ENCODE results near the gene RBAK. TPM values are rescaled to one million over a fixed set of nuclear protein-coding genes. Genes with fewer than 3 reads are reported as not detected.
"Not testable (repeated sequence)": the region's sequence is repeated elsewhere in the genome, so short reads cannot be mapped to it uniquely, and the experiment has no call there.

The RBAK gene
- total RNA-seq, 1 donor from 2014 or later, result 5.9 TPM

GRCh38 chr7:5063698-5064097, 18.0 kb downstream of the RBAK start:
- H3K4me3 ChIP-seq (ENCODE audit: low read depth, low read length), result no peak overlapping the region
- no peak for TF ChIP-seq CTCF (conservative IDR thresholded peaks at IDR 0.05; ENCODE audit: low read depth, low read length)
- DNase-seq (ENCODE audit: low read depth), result no peak

- DNase-seq (ENCODE audit: low read depth), result no peak
- no peak for TF ChIP-seq CTCF (conservative IDR thresholded peaks at IDR 0.05; ENCODE audit: low read depth, low read length)
- no peak overlapping the region for H3K4me3 ChIP-seq (ENCODE audit: low read depth, low read length)
These were observed 18.9 kb downstream of the RBAK start for GRCh38 chr7:5064391-5065106.

GRCh38 chr7:5065107-5065407, 19.4 kb downstream of the RBAK start:
- TF ChIP-seq CTCF (conservative IDR thresholded peaks at IDR 0.05; ENCODE audit: low read depth, low read length), result no peak
- H3K4me3 ChIP-seq (ENCODE audit: low read depth, low read length), result no peak overlapping the region

GRCh38 chr7:5068521-5068920, 22.9 kb downstream of the RBAK start:
- no peak overlapping the region for H3K4me3 ChIP-seq (ENCODE audit: low read depth, low read length)
- no peak for DNase-seq (ENCODE audit: low read depth)
- no peak for TF ChIP-seq CTCF (conservative IDR thresholded peaks at IDR 0.05; ENCODE audit: low read depth, low read length)

More at GRCh38 chr7:5065107-5065407, 19.4 kb downstream of the RBAK start:
- DNase-seq (ENCODE audit: low read depth), result no peak

- no peak for TF ChIP-seq CTCF (conservative IDR thresholded peaks at IDR 0.05; ENCODE audit: low read depth, low read length)
- H3K4me3 ChIP-seq (ENCODE audit: low read depth, low read length), result no peak overlapping the region
- no peak for DNase-seq (ENCODE audit: low read depth)
These were observed 24.5 kb downstream of the RBAK start for GRCh38 chr7:5070206-5070605.

- DNase-seq (ENCODE audit: low read depth), result not testable (repeated sequence)
These were observed 29.5 kb downstream of the RBAK start for GRCh38 chr7:5075187-5075586.

GRCh38 chr7:5077740-5078139, 32.1 kb downstream of the RBAK start:
- no peak overlapping the region for H3K4me3 ChIP-seq (ENCODE audit: low read depth, low read length)
- no peak for DNase-seq (ENCODE audit: low read depth)
- TF ChIP-seq CTCF (conservative IDR thresholded peaks at IDR 0.05; ENCODE audit: low read depth, low read length), result no peak

More at GRCh38 chr7:5075187-5075586, 29.5 kb downstream of the RBAK start:
- not testable (repeated sequence) for H3K4me3 ChIP-seq (ENCODE audit: low read depth, low read length)
